SJSA1 (cell line): Measurements from ENCODE around the gene DISP3. TPM values are rescaled to one million over a fixed set of nuclear protein-coding genes. Genes with fewer than 3 reads are reported as not detected.
A peak's percentile ranks its signal among the peaks of the same experiment; 100 is the strongest.

Experiments
- DNase-seq, 2 experiments: peaks; one replicate each; pipeline ENCODE4 v3.0.0-alpha.2; 2015 to 2020; ENCODE audit warnings: low spot score in 2 of 2, low read depth in 1 of 2
- H3K27ac ChIP-seq: fragments of 250-450 bp; sonication (Bioruptor Pico); 2 replicates; pipeline ENCODE4 v1.5.1; 2020; ENCODE audit warnings: mild to moderate bottlenecking, moderate library complexity
- H3K27me3 ChIP-seq: fragments of 250-450 bp; sonication (Bioruptor Pico); replicated peaks from 2 replicates; pipeline ENCODE4 v1.5.1; 2020; ENCODE audit warnings: mild to moderate bottlenecking, moderate library complexity
- H3K36me3 ChIP-seq: fragments of 250-450 bp; sonication (Bioruptor Pico); 2 replicates; pipeline ENCODE4 v1.5.1; 2020; ENCODE audit warnings: mild to moderate bottlenecking
- H3K4me1 ChIP-seq: fragments of 250-450 bp; sonication (Bioruptor Pico); replicated peaks from 2 replicates; pipeline ENCODE4 v1.6.1; 2021; ENCODE audit warnings: mild to moderate bottlenecking
- H3K4me3 ChIP-seq: fragments of 250-450 bp; sonication (Bioruptor Pico); 2 replicates; pipeline ENCODE4 v1.5.1; 2020; ENCODE audit warnings: mild to moderate bottlenecking
- H3K9me3 ChIP-seq: fragments of 250-450 bp; sonication (Bioruptor Pico); replicated peaks from 2 replicates; pipeline ENCODE4 v1.5.1; 2020; ENCODE audit warnings: mild to moderate bottlenecking
- total RNA-seq: library from RNA; depleted of rRNA; stranded (reverse); fragments of >200 nt; shearing (Covaris generic); gene quantifications from 2 replicates; pipeline ENCODE4 v1.2.3, GENCODE V29; 2014

The DISP3 gene
- total RNA-seq, 1 experiment from 2014 or later, result not detected

DNA sequence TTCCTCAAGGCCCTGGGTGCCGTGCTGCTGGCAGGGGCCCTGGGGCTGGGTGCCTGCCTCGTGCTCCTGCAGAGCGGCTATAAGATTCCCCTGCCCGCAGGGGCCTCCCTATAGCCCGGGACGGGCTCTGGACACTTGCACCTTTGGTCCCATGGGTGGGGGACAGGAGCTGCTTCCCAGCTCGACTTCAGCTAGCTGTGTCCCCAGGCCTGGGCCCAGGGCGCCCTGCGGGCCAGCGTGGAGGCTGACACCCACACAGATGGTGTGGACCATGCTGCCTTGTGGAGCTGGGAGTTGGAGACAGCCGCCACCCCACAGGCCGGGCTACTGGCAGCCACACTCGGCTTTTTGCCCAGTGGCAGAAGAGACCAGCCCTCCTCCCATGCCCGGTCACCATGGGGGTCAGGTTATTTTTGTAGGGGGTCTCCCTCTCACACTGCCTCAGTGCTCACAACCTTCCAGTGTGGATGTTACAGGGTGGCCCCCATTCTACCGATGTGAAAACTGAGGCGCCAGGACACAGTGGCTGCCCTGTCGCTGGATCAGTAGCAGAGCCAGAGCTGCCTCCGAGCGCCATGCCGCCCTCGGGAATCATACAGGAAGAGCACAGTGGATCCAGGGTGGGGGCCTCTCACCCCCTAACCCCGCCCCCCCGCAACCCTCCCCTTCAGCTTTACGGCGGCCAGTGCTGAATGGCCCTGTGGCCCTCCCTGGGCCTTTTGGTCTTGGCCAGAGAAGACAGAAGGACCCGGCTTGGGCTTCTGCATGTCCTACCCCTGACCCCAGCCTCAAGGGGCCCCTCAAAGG is 57.8 kb downstream of the DISP3 start:
- no peak for DNase-seq
- H3K4me3 ChIP-seq, result no peak overlapping the region
- H3K27me3 ChIP-seq, result peaks cover 22% of the 10 kb centered on the region
- H3K27ac ChIP-seq, result no peak overlapping the region
- no peaks in the 10 kb centered on the region for H3K36me3 ChIP-seq
- no peaks in the 10 kb centered on the region for H3K9me3 ChIP-seq
- no peaks in the 10 kb centered on the region for H3K4me1 ChIP-seq

DNA sequence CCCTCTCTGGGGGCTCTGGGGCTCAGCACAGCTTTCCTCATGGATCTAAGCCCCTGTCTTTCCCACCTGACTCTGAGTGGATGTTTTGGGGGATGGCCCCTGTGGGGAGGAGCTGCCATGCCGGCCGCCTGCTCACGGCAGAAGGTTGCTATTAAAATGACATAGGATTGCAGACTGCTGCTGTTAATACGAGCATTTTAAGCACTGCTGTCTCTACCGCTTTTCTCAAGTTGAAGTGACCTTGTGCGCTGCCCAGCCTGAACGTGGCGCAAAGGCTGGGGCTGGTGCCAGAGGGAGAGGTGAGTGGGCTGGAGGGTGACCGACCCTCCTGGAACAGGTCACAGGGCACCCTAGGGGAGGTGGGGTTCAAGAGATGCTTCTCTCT is 58.4 kb downstream of the DISP3 start:
- Histone ChIP-seq H3K4me3 (no peak overlapping the region), H3K36me3 (no peaks in the 10 kb centered on the region), H3K27ac (no peak overlapping the region), H3K27me3 (peaks cover 22% of the 10 kb centered on the region), H3K4me1 (no peaks in the 10 kb centered on the region), H3K9me3 (no peaks in the 10 kb centered on the region)
- no peak for DNase-seq

GRCh38 chr1:11537854-11538591 is 59.1 kb downstream of the DISP3 start:
- Histone ChIP-seq H3K4me3 (no peak overlapping the region), H3K9me3 (no peaks in the 10 kb centered on the region), H3K27ac (no peak overlapping the region), H3K4me1 (no peaks in the 10 kb centered on the region), H3K27me3 (peaks cover 17% of the 10 kb centered on the region), H3K36me3 (no peaks in the 10 kb centered on the region)
- no peak for DNase-seq

DNA sequence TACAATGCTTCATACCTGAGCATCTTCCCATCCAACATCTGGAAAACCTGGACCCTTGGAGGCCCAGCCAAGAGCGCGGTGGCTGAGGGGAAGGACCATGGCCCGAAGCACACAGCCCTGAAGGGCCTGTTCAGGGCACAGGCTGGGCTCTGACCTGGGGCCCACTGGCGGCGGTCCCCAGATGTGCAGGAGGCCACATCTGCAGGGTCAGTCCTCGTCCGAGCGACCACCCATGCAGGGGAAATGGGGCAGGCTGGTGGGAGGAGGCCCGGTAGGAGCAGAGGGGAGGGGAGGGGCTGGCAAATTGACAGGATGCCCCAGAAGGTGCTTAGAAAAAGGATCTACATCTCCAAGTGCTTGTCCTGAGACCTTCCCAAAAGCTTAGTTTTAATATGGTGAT is 59.9 kb downstream of the DISP3 start:
- no peak overlapping the region for H3K27ac ChIP-seq

DNA sequence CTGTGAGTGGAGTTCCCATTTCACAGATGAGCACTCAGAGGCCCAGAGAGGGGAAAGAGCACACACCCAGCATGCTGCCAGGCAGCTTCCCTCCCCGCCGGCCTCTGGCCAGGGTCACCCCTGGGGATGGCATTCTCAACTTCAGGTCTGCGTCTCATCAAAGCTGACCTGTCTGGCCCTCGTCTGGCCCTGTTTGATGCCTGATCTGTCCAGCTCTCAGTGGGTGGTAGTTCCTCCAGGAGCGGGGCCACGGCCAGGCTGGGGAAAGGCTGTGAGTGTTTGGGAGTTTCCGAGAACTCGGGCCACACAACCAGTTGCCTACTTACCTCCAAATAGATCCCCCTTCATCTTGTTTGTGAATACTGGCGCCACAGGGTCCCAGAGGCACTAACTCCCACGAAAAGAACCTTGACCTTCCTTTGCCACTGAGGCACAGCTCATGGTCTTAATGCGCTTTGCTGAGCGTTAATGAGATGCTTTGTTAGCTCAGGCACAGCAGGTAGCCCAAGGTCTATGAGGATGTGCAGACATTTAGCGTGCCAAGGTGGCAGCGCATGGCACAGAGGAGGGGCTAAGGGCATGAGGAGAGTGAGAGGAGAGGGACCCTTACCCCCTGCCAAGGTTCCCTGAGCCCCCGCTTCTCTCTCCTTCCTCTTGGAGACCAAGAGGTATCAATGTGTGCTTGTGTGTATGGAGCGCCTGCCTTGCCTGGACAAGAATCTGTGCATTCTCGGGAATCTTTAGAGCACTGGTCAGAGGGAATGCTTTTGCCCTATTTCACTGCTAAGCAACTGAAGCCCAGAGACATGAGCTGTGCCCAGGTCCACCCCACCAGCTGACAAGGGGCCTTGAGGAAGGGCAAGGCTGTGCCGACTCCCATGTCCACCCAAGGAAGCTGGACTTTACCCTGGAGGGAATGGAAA is 61.2 kb downstream of the DISP3 start:
- no peak for DNase-seq
- Histone ChIP-seq H3K9me3 (no peaks in the 10 kb centered on the region), H3K27ac (no peak overlapping the region), H3K36me3 (no peaks in the 10 kb centered on the region), H3K27me3 (peaks cover 17% of the 10 kb centered on the region), H3K4me1 (no peaks in the 10 kb centered on the region), H3K4me3 (no peak overlapping the region)

More for the DNA sequence above, 59.9 kb downstream of the DISP3 start:
- H3K36me3 ChIP-seq, result no peaks in the 10 kb centered on the region
- H3K4me3 ChIP-seq, result no peak overlapping the region
- no peaks in the 10 kb centered on the region for H3K9me3 ChIP-seq
- DNase-seq, result no peak
- H3K27me3 ChIP-seq, result peaks cover 17% of the 10 kb centered on the region
- H3K4me1 ChIP-seq, result no peaks in the 10 kb centered on the region

- Histone ChIP-seq H3K4me3 (no peak overlapping the region), H3K27ac (no peak overlapping the region), H3K9me3 (no peaks in the 10 kb centered on the region), H3K36me3 (no peaks in the 10 kb centered on the region), H3K27me3 (peaks cover 17% of the 10 kb centered on the region), H3K4me1 (no peaks in the 10 kb centered on the region)
- no peak for DNase-seq
These were observed 61.8 kb downstream of the DISP3 start for GRCh38 chr1:11540773-11541160.

GRCh38 chr1:11541236-11541635 is 62.3 kb downstream of the DISP3 start:
- H3K9me3 ChIP-seq, result no peaks in the 10 kb centered on the region
- H3K27ac ChIP-seq, result no peak overlapping the region
- H3K4me3 ChIP-seq, result no peak overlapping the region
- no peaks in the 10 kb centered on the region for H3K4me1 ChIP-seq
- no peaks in the 10 kb centered on the region for H3K36me3 ChIP-seq
- DNase-seq, result no peak
- H3K27me3 ChIP-seq, result peaks cover 17% of the 10 kb centered on the region

DNA sequence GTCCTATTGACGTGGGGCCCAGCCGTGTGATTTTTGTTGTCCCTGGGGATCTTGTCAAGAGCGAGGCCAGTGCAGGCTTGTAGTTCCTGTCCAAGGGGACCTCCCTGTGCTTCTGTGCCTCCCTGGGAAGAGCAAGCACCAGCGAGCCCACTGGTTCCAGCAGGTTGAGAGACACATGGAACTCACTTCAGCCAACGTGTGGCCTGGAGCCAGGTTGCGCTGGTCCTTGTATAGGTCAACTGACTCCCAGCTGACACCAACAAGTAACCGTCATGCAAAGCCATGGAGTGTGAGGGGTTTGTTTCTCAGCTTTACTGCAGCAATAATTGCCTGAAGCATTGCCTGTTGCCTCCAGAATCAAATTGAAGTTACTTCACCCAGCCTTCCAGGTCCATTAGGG is 63.0 kb downstream of the DISP3 start:
- H3K27ac ChIP-seq, result no peak overlapping the region
- H3K27me3 ChIP-seq, result peaks cover 17% of the 10 kb centered on the region
- no peak overlapping the region for H3K4me3 ChIP-seq
- H3K36me3 ChIP-seq, result no peaks in the 10 kb centered on the region
- H3K9me3 ChIP-seq, result no peaks in the 10 kb centered on the region
- H3K4me1 ChIP-seq, result no peaks in the 10 kb centered on the region
- no peak for DNase-seq

- Histone ChIP-seq H3K27ac (no peak overlapping the region), H3K27me3 (peaks cover 14% of the 10 kb centered on the region), H3K4me3 (no peak overlapping the region), H3K36me3 (no peaks in the 10 kb centered on the region), H3K9me3 (no peaks in the 10 kb centered on the region), H3K4me1 (no peaks in the 10 kb centered on the region)
- no peak for DNase-seq
These were observed 64.4 kb downstream of the DISP3 start for GRCh38 chr1:11543392-11543791.

- no peak for DNase-seq
- Histone ChIP-seq H3K27ac (no peak overlapping the region), H3K4me1 (no peaks in the 10 kb centered on the region), H3K9me3 (no peaks in the 10 kb centered on the region), H3K27me3 (peaks cover 13% of the 10 kb centered on the region), H3K36me3 (no peaks in the 10 kb centered on the region), H3K4me3 (no peak overlapping the region)
These were observed 64.8 kb downstream of the DISP3 start for GRCh38 chr1:11543796-11544195.

GRCh38 chr1:11546456-11546855 is 67.5 kb downstream of the DISP3 start:
- DNase-seq, result no peak

GRCh38 chr1:11550664-11551283 is 71.8 kb downstream of the DISP3 start:
- Histone ChIP-seq H3K27ac (no peak overlapping the region), H3K9me3 (no peaks in the 10 kb centered on the region), H3K36me3 (no peaks in the 10 kb centered on the region), H3K4me1 (no peaks in the 10 kb centered on the region), H3K4me3 (no peak overlapping the region), H3K27me3 (no peaks in the 10 kb centered on the region; the same call in 1 of the 2 replicates)
- DNase-seq, result peak; percentile 40 to 61

More at GRCh38 chr1:11546456-11546855, 67.5 kb downstream of the DISP3 start:
- Histone ChIP-seq H3K4me1 (no peaks in the 10 kb centered on the region), H3K27ac (no peak overlapping the region), H3K4me3 (no peak overlapping the region), H3K27me3 (no peaks in the 10 kb centered on the region; the same call in 1 of the 2 replicates), H3K9me3 (no peaks in the 10 kb centered on the region), H3K36me3 (no peaks in the 10 kb centered on the region)

DNA sequence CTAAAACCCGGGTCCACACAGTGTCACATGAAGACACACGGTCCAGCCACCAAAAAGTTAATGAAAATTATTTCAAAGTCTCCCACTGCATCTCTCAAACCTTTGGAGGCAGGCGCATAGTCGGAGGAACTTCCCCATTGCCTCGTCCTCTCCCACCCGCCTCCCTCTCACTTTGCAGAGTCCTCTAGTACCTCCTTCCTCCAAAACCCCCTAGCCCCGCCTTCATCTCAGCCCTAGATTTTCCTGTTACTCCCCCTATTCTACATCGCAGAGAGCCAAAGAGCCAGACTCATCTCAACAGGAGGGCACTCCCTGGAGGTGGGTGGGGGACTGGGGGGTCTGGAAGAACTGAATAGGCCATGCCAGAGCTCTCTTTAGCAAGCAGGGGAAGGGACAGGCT is 79.3 kb downstream of the DISP3 start:
- no peak for DNase-seq
- Histone ChIP-seq H3K27ac (no peak overlapping the region), H3K9me3 (no peaks in the 10 kb centered on the region), H3K4me1 (no peaks in the 10 kb centered on the region), H3K27me3 (peaks cover 22% of the 10 kb centered on the region), H3K4me3 (no peak overlapping the region), H3K36me3 (no peaks in the 10 kb centered on the region)
